BLaER1 treated with 17β-estradiol and CSF1 and Interleukin-3, amounts not matched to agents 10 nM and 100 nM (cell line): ENCODE results near the gene TLCD3A.
"Not testable (repeated sequence)": the region's sequence is repeated elsewhere in the genome, so short reads cannot be mapped to it uniquely, and the experiment has no call there.

Experiments used
- H3K27ac ChIP-seq, 11 experiments: shearing (Covaris generic); formaldehyde crosslinking; 2 replicates each; pipeline ENCODE4 v1.8.1; 2022
- H3K27me3 ChIP-seq, 11 experiments: shearing (Covaris generic); formaldehyde crosslinking; 2 replicates each; pipeline ENCODE4 v1.8.1; 2022
- H3K36me3 ChIP-seq, 11 experiments: shearing (Covaris generic); formaldehyde crosslinking; 2 replicates each; pipeline ENCODE4 v1.8.1; 2022
- H3K4me1 ChIP-seq, 10 experiments: shearing (Covaris generic); formaldehyde crosslinking; 2 replicates each; pipeline ENCODE4 v1.8.1; 2022
- H3K4me2 ChIP-seq, 11 experiments: shearing (Covaris generic); formaldehyde crosslinking; 2 replicates each; pipeline ENCODE4 v1.8.1; 2022
- H3K4me3 ChIP-seq, 10 experiments: shearing (Covaris generic); formaldehyde crosslinking; 2 replicates each; pipeline ENCODE4 v1.8.1; 2022
- H3K9ac ChIP-seq, 11 experiments: shearing (Covaris generic); formaldehyde crosslinking; 2 replicates each; pipeline ENCODE4 v1.8.1; 2022
- H3K9me3 ChIP-seq, 11 experiments: shearing (Covaris generic); formaldehyde crosslinking; replicated peaks in 1 of 11; 2 replicates each; pipeline ENCODE4 v1.8.1; 2022
- H4K20me1 ChIP-seq, 11 experiments: shearing (Covaris generic); formaldehyde crosslinking; 2 replicates each; pipeline ENCODE4 v1.8.1; 2022
- Cebpa-rat ChIP-seq, 11 experiments: shearing (Covaris generic); IDR thresholded peaks; 2 replicates each; pipeline ENCODE4 v1.8.1; 2022

The TLCD3A gene

DNA sequence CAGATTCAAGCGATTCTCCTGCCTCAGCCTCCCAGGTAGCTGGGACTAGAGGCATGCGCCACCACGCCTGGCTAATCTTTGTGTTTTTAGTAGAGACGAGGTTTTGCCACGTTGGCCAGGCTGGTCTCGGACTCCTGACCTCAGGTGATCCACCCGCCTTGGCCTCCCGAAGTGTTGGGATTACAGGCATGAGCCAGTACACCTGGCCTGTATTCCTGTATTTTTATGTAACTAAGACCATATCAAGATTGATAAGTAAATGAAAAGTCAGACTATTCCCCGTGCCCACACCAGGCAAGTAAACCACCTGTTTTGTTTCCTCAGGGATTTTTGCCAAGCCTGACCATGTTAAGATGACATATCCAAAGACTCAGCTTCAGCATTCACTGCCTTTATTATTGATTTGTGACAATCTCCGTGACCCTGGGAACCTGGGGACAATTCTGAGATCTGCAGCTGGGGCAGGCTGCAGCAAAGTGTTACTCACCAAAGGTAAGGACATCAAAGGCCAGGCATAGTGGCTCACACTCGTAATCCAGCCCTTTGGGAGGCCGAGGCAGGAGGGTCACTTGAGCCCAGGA is 55.3 kb downstream of the TLCD3A start:
- Histone ChIP-seq H3K36me3 (peaks cover 58 to 97% (median 80%) of the 10 kb centered on the region in 11 experiments), H3K4me2 (no peak overlapping the region), H3K27me3 (no peaks in the 10 kb centered on the region), H3K4me1 (peaks cover 21 to 34% (median 25%) of the 10 kb centered on the region in 10 experiments), H4K20me1 (peaks cover 0 to 86% (median 34%) of the 10 kb centered on the region in 11 experiments; a peak in 16 of 22 replicates), H3K9ac (no peak overlapping the region), H3K4me3 (no peak overlapping the region), H3K9me3 (no peaks in the 10 kb centered on the region), H3K27ac (no peak overlapping the region)
- TF ChIP-seq Cebpa-rat (IDR thresholded peaks at IDR 0.05) = no peak

DNA sequence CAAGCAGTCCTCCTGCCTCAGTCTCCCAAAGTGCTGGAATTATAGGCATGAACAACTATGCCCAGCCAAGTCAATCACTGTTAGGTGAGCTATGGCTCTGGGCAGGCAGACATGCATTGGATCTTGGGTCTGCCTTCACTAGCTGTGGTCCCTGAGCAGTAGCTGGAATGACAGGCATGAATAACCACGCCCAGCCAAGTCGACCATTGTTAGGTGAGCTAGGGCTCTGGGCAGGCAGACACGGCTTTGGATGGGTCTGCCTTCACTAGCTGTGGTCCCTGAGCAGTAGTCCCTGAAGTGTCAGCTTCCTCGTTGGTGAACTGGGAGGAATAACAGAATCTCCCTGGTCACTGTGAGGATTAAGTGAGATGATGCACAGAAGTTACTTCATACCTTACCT is 56.2 kb downstream of the TLCD3A start:
- Histone ChIP-seq H3K4me3 (no peak overlapping the region), H3K9ac (no peak overlapping the region), H3K4me1 (peaks cover 17 to 35% (median 24%) of the 10 kb centered on the region in 10 experiments), H3K27ac (no peak overlapping the region), H3K36me3 (peaks cover 59 to 92% (median 81%) of the 10 kb centered on the region in 11 experiments), H4K20me1 (peaks cover 0 to 85% (median 34%) of the 10 kb centered on the region in 11 experiments; a peak in 16 of 22 replicates), H3K9me3 (no peaks in the 10 kb centered on the region), H3K27me3 (no peaks in the 10 kb centered on the region), H3K4me2 (no peak overlapping the region)
- no peak for TF ChIP-seq Cebpa-rat (IDR thresholded peaks at IDR 0.05)

DNA sequence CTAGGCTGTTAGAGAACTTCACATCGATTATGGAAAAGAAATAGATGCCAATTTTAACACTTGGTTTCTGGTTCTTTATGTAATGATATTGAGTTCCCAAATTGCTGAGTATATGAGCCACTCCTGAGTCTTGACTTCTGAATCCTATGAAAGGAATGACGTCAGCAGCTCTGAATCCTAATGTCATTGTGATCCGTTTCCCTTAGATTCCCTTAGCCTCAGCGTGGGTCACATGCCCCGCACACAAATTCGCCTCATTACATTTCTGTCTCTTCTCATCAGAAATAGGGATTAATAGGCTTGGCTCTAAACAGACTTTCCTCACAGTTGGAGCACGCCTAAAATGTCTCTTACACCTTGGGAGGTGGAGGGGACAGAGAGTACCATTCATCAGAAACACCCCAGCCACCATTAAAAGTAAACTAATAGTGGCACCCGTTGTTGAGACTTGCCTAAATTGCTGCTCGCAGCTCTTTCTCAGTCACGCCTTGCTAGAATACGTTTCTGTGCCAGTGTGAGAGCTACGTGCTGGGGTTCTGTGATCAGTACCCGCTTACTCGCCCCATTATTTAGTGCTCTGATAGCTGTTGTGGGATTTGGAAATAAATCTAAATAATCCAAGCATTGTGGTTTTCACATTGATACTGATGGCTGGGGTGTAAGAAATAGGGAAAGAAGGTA is 56.9 kb downstream of the TLCD3A start:
- H3K36me3 ChIP-seq = peaks cover 56 to 85% (median 74%) of the 10 kb centered on the region in 11 experiments
- TF ChIP-seq Cebpa-rat (IDR thresholded peaks at IDR 0.05) = no peak
- H3K9me3 ChIP-seq = no peaks in the 10 kb centered on the region
- H3K4me3 ChIP-seq = no peak overlapping the region
- H3K27me3 ChIP-seq = no peaks in the 10 kb centered on the region
- no peak overlapping the region for H3K4me2 ChIP-seq
- no peak overlapping the region for H3K9ac ChIP-seq
- no peak overlapping the region for H3K27ac ChIP-seq
- peaks cover 9 to 32% (median 23%) of the 10 kb centered on the region in 10 experiments for H3K4me1 ChIP-seq
- peaks cover 0 to 86% (median 32%) of the 10 kb centered on the region in 11 experiments; a peak in 15 of 22 replicates for H4K20me1 ChIP-seq

DNA sequence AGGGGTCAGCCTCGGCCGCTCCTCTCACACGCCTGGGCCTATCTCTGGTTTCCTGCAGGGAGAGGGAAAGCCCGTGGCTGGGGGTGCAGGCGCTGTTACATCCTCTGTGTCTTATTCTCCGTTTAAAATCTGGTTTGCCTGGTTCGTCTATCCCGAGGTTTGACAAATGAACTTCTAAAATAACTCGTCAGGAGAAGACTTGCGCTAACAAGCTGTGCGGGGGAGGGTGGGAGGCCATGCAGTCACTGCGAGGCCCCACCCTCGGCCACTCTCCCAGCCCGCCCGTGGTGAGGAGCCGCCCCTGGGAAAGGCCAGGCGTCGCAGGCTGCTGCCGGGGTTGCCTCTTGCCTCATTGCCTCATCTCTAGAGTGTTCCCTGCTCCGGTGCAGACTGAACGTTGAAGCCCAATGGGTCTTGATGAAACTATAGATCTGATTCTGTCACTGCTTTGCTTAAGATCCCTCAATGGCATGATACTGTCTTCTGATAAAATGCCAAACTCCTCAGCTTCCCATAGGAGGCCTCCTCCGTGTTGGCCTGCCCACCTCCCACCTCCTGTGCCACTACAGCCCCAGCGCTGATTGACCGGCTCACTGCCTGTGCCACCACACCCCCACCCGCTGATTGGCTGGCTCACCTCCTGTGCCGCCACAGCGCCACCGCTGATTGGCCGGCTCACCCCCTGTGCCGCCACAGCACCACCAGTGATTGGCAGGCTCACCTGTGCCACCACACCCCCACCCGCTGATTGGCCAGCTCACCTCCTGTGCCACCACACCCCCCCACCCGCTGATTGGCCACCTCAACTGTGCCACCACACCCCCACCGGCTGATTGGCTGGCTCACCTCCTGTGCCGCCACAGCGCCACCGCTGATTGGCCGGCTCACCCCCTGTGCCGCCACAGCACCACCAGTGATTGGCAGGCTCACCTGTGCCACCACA is 57.8 kb downstream of the TLCD3A start:
- H3K27me3 ChIP-seq, H3K27ac ChIP-seq, H3K4me2 ChIP-seq, H3K9ac ChIP-seq, H3K9me3 ChIP-seq, H3K4me3 ChIP-seq: not testable (repeated sequence)
- peaks cover 0 to 78% (median 31%) of the 10 kb centered on the region in 11 experiments; a peak in 15 of 22 replicates for H4K20me1 ChIP-seq
- peaks cover 51 to 76% (median 69%) of the 10 kb centered on the region in 11 experiments for H3K36me3 ChIP-seq
- H3K4me1 ChIP-seq = peaks cover 9 to 36% (median 24%) of the 10 kb centered on the region in 10 experiments

DNA sequence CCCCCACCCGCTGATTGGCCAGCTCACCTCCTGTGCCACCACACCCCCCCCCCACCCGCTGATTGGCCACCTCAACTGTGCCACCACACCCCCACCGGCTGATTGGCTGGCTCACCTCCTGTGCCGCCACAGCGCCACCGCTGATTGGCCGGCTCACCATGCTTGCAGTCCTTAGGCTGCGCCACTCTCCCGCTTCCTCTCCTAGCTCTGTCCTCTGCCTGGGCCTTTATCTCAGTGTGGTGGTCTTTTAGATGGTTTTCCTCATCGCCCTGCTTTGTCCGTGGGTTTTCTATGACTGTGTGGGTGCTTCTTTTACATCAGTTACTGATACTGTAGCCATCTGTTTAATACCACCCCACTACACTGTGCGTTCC is 58.5 kb downstream of the TLCD3A start:
- H3K27me3 ChIP-seq, H3K27ac ChIP-seq, H3K4me2 ChIP-seq, H3K9ac ChIP-seq, H3K9me3 ChIP-seq, H3K4me3 ChIP-seq: not testable (repeated sequence)
- Histone ChIP-seq H3K4me1 (peaks cover 12 to 43% (median 31%) of the 10 kb centered on the region in 10 experiments), H3K36me3 (peaks cover 51 to 70% (median 65%) of the 10 kb centered on the region in 11 experiments), H4K20me1 (peaks cover 0 to 78% (median 24%) of the 10 kb centered on the region in 11 experiments; a peak in 15 of 22 replicates)

DNA sequence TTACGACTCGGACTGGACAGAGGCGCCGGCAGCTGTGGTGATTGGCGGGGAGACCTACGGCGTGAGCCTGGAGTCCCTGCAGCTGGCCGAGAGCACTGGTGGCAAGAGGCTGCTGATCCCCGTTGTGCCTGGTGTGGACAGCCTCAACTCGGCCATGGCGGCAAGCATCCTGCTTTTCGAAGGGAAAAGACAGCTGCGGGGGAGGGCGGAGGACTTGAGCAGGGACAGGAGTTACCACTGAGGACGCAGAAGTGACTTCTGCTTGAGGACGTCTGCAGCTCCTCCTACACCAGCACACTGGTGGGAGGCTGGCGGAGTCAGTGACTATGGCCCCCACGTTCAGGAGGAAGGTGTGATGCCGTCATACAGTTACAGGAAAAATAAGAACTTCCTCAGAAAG is 59.4 kb downstream of the TLCD3A start:
- Histone ChIP-seq H3K9ac (no peak overlapping the region), H3K36me3 (peaks cover 51 to 68% (median 60%) of the 10 kb centered on the region in 11 experiments), H3K4me3 (no peak overlapping the region), H3K9me3 (no peaks in the 10 kb centered on the region), H4K20me1 (peaks cover 0 to 70% (median 22%) of the 10 kb centered on the region in 11 experiments; a peak in 15 of 22 replicates), H3K4me2 (no peak overlapping the region), H3K27ac (no peak overlapping the region), H3K4me1 (peaks cover 13 to 52% (median 41%) of the 10 kb centered on the region in 10 experiments), H3K27me3 (no peaks in the 10 kb centered on the region)
- TF ChIP-seq Cebpa-rat (IDR thresholded peaks at IDR 0.05) = no peak

DNA sequence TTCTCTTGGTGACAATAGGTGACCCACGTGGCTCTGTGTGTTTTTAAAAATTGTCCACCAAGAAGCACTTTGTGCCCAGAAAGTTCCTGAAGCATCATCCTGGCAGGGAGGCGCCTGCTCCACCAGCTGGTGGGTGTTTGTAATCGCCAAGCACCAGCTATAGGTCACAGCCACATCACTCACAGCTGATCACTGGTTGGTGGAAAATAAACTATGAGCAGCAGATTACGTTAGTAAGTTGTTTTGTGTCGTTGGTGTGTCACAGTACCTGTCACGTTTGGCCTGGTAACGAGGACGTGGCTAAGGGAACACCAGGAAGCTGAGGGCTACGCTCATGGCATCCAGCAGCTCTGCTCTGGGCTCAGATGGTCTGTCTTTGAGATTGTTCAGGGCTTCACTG is 59.9 kb downstream of the TLCD3A start:
- Histone ChIP-seq H3K27me3 (no peaks in the 10 kb centered on the region), H3K27ac (no peak overlapping the region), H3K36me3 (peaks cover 49 to 66% (median 56%) of the 10 kb centered on the region in 11 experiments), H3K4me2 (no peak overlapping the region), H3K9ac (0 out of 22 replicates have a peak overlapping the region, but pooled peaks of 2 of the 11 experiments have one; percentile 2 to 5), H3K4me1 (peaks cover 17 to 57% (median 45%) of the 10 kb centered on the region in 10 experiments), H3K4me3 (no peak overlapping the region), H4K20me1 (peaks cover 0 to 68% (median 19%) of the 10 kb centered on the region in 11 experiments; a peak in 14 of 22 replicates), H3K9me3 (no peaks in the 10 kb centered on the region)
- no peak for TF ChIP-seq Cebpa-rat (IDR thresholded peaks at IDR 0.05)
